Transverse colon (tissue), 4 donors: ENCODE measurements around the gene SH3GL3. TPM values are rescaled to one million over a fixed set of nuclear protein-coding genes. Genes with fewer than 3 reads are reported as not detected.

ENCODE experiments used
- DNase-seq: peaks from one replicate; pipeline ENCODE4 v3.0.0-alpha.2; 2019
- H3K27ac ChIP-seq, 4 donors: fragments of 200-600 bp; sonication (generic); 2 replicates each; pipeline ENCODE4 v1.5.1; 2016 to 2018; ENCODE audit warnings: inconsistent platforms in 4 of 4
- H3K27me3 ChIP-seq: fragments of 200-600 bp; sonication (generic); 2 replicates; pipeline ENCODE4 v1.5.1; 2017; ENCODE audit warnings: inconsistent platforms
- H3K36me3 ChIP-seq, 4 donors: fragments of 200-600 bp; sonication (generic); 2 replicates each; pipeline ENCODE4 v1.5.1; 2017 to 2019; ENCODE audit warnings: inconsistent platforms in 4 of 4
- H3K4me1 ChIP-seq, 4 donors: fragments of 200-600 bp; sonication (generic); 2 replicates each; pipeline ENCODE4 v1.5.1; 2017 to 2020; ENCODE audit warnings: inconsistent platforms in 4 of 4
- H3K4me3 ChIP-seq, 4 donors: fragments of 200-600 bp; sonication (generic); 1 replicate in 1 of 4; 2 replicates in 3 of 4; pipeline versions ENCODE4 v1.5.1 to v1.6.1; 2017 to 2019; ENCODE audit warnings: inconsistent platforms in 4 of 4
- H3K9me3 ChIP-seq, 2 donors: fragments of 200-600 bp; sonication (generic); 2 replicates each; pipeline ENCODE4 v1.5.1; 2017 to 2019; ENCODE audit warnings: inconsistent platforms in 2 of 2
- EP300 ChIP-seq: sonication (generic); formaldehyde crosslinking; IDR thresholded peaks from one replicate; pipeline ENCODE4 v1.6.1; 2017; ENCODE audit warnings: antibody characterized with exemption, low read depth
- POLR2A ChIP-seq: fragments of 450-650 bp; IDR thresholded peaks from one replicate; pipeline ENCODE4 v1.6.1; 2016; ENCODE audit warnings: antibody characterized with exemption, mild to moderate bottlenecking, moderate library complexity
- POLR2AphosphoS5 ChIP-seq, 3 donors: sonication (generic); formaldehyde crosslinking; IDR thresholded peaks; one replicate each; pipeline ENCODE4 v1.6.1; 2016; ENCODE audit warnings: antibody characterized with exemption in 3 of 3
- WGBS, 2 donors: methylation state at CpG; one replicate each; pipeline ENCODE4 v1.1.5; 2018; ENCODE audit warnings: low coverage in 1 of 2; 5-methylcytosine and 5-hydroxymethylcytosine counted together
- in situ Hi-C, 4 donors: fragments of 200-750 bp; cut with MboI; loops; one replicate each; pipeline versions ENCODE4 v1.15.0 to v1.15.1; 2017; ENCODE audit warnings: low sequenced_read_pairs in 3 of 4, low pct_ligation_motif_present in 1 of 4, low pct_unique_long_range_greater_than_20kb in 1 of 4
- intact Hi-C: fragments of 100-400 bp; cut with DNase I; formaldehyde crosslinking; loops from one replicate; pipeline ENCODE4 v1.15.1; 2023; ENCODE audit warnings: low total_unique reads
- total RNA-seq, 4 donors: library from RNA; depleted of rRNA; stranded (reverse); fragments of >200 nt; gene quantifications; one replicate each; pipeline ENCODE4 v1.1.0, GENCODE V29; 2016
- TF ChIP-seq, protein P1 (sequence below), 5 experiments: fragments of 200-600 bp in 3 of 5; fragments of 450-650 bp in 2 of 5; sonication (generic) in 3 of 5; IDR thresholded peaks; 1 replicate in 2 of 5; 2 replicates in 3 of 5; pipeline ENCODE4 v1.5.1; 2016 to 2017; ENCODE audit warnings: antibody characterized with exemption in 5 of 5, inconsistent platforms in 3 of 5, mild to moderate bottlenecking in 2 of 5, moderate library complexity in 1 of 5

SH3GL3 gene
- total RNA-seq, 4 donors from 2014 or later = not detected

DNA sequence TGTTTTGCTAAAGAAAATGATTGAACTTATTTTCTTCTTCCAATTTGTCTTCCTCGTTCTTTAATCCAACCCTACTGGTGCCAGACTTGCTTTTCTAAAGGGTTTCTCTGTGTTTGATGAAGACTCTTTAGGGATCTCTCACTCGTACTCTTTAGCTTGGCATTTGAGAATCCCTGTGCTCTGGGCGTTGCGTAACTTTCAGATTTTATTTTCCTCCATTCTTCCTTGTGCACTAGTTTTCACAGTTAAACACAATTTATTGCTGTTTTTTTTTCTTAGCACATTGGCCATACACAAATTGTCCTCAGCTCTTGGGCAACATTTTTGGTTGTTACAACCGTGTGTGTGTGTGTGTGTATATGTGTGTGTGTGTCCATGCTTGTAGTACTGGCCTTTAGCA lies 111.0 kb downstream of the SH3GL3 start:
- DNase-seq = no peak
- Histone ChIP-seq H3K36me3 (no peaks in the 10 kb centered on the region), H3K27me3 (peaks cover 5% of the 10 kb centered on the region), H3K4me1 (peaks cover 0 to 3% (median 0%) of the 10 kb centered on the region in 4 donors), H3K9me3 (no peaks in the 10 kb centered on the region), H3K27ac (no peak overlapping the region), H3K4me3 (no peak overlapping the region)
- 51 to 60% methylated on average over 1 to 5 of the region's 5 CpGs for WGBS, 2 donors
- in situ Hi-C loops (loop anchor here in 2 of 4 donors (25.0 kb wide), 2 partner anchors 296 to 479 kb away; no protein-coding TSS in a partner anchor), intact Hi-C loops (loop anchor here (2.0 to 10.0 kb wide), 2 partner anchors 111 to 303 kb away; partner anchors contain the start of gene SH3GL3)
- TF ChIP-seq, protein P1, sequence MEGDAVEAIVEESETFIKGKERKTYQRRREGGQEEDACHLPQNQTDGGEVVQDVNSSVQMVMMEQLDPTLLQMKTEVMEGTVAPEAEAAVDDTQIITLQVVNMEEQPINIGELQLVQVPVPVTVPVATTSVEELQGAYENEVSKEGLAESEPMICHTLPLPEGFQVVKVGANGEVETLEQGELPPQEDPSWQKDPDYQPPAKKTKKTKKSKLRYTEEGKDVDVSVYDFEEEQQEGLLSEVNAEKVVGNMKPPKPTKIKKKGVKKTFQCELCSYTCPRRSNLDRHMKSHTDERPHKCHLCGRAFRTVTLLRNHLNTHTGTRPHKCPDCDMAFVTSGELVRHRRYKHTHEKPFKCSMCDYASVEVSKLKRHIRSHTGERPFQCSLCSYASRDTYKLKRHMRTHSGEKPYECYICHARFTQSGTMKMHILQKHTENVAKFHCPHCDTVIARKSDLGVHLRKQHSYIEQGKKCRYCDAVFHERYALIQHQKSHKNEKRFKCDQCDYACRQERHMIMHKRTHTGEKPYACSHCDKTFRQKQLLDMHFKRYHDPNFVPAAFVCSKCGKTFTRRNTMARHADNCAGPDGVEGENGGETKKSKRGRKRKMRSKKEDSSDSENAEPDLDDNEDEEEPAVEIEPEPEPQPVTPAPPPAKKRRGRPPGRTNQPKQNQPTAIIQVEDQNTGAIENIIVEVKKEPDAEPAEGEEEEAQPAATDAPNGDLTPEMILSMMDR (IDR thresholded peaks at IDR 0.05) = no peak
- TF ChIP-seq POLR2AphosphoS5 (IDR thresholded peaks at IDR 0.05) = no peak
- TF ChIP-seq POLR2A = no peak
- no peak for TF ChIP-seq EP300

DNA sequence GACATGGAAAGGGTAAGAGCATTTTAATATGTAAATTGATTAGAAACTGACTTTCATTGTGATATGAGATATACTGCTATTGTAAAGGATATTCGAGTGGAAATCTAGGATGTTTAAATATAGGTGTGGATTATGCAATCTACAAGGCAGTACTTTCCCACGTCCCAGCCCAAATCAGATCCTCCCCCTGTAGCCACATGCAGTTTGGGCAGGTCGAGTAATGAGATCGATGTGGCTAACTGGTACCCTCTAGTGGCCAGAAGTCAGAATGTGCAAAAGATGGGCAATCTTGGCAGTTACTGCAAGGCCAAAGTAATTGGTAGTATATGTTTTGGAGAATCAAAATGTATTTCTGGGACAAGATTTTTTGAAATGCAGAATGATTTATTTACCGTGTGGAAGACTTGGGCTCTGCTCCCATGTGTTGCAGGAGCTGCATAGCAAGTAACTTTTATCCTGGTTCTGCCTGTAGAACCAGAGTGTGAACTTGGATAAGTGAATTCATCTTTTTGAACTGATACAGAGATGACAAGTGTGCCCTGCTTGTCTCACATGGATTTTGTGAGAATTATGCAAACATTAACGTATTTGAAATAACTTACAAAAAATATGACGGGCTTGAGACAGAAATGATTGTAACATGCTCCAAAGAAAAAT lies 112.3 kb downstream of the SH3GL3 start:
- intact Hi-C loops = loop anchor here (2.0 to 10.0 kb wide), 2 partner anchors 113 to 305 kb away; partner anchors contain the start of gene SH3GL3
- Histone ChIP-seq H3K27ac (no peak overlapping the region), H3K4me1 (peaks cover 0 to 3% (median 0%) of the 10 kb centered on the region in 4 donors), H3K9me3 (no peaks in the 10 kb centered on the region), H3K4me3 (no peak overlapping the region), H3K36me3 (no peaks in the 10 kb centered on the region), H3K27me3 (peaks cover 2% of the 10 kb centered on the region)
- TF ChIP-seq, protein P1 (IDR thresholded peaks at IDR 0.05) = peak; percentile 57 to 81 (median 70)
- TF ChIP-seq EP300 (no peak), POLR2AphosphoS5 (IDR thresholded peaks at IDR 0.05) (no peak), POLR2A (no peak)
- 7 to 8% methylated on average over 3 to 7 of the region's 7 CpGs for WGBS, 2 donors
- peak; percentile 30 for DNase-seq
- in situ Hi-C loops = loop anchor here in 2 of 4 donors (25.0 kb wide), 2 partner anchors 297 to 478 kb away; no protein-coding TSS in a partner anchor

DNA sequence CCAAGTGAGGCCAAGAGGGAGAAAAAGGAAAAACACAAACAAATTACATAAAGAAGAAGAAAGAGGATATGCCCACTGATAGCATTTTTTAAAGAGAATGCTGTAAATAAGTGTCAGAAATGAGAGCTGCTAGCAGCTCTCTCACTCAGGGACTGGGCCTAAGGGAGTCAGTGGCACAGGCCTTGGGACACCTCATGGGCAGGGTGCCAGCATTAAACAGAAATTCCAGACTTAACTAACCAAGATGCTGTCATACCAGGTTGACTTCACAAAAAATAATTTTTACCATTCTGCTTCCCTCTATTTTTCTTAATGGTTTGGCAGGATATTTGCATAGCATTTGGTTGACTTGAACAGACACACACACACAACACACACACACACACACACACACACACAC lies 114.5 kb downstream of the SH3GL3 start:
- H3K27ac ChIP-seq = no peak overlapping the region
- H3K27me3 ChIP-seq = no peaks in the 10 kb centered on the region
- no peak for DNase-seq
- no peaks in the 10 kb centered on the region for H3K36me3 ChIP-seq
- in situ Hi-C loops = loop anchor here (10.0 to 25.0 kb wide), 5 partner anchors 127 to 476 kb away; no protein-coding TSS in a partner anchor
- intact Hi-C loops = no loop called here
- TF ChIP-seq EP300 (no peak), POLR2A (no peak), POLR2AphosphoS5 (IDR thresholded peaks at IDR 0.05) (no peak)
- TF ChIP-seq, protein P1 (IDR thresholded peaks at IDR 0.05) = no peak
- H3K9me3 ChIP-seq = no peaks in the 10 kb centered on the region
- peaks cover 0 to 3% (median 0%) of the 10 kb centered on the region in 4 donors for H3K4me1 ChIP-seq
- no peak overlapping the region for H3K4me3 ChIP-seq

DNA sequence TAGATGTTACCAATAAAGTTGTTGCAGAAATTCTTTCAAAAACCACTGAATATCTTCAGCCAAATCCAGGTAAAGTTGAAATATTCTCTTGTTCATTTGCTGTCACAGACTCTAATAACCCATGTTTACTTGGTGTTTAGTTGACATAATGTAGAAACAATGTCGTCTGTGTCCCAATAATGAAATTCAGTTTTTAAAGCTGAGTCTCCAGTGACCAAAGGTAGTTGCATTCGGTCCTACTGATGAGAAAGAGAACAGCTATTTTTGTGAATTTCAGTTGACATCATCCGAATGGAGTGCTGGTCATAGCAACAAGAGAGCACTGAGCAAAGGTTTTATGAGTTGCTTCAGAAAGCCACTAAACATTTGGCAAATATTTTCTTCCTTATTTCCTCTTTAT lies 118.0 kb downstream of the SH3GL3 start:
- in situ Hi-C loops = loop anchor here (10.0 to 25.0 kb wide), 5 partner anchors 130 to 472 kb away; no protein-coding TSS in a partner anchor
- 41 to 45% methylated on average over 3 of the region's 3 CpGs for WGBS, 2 donors
- intact Hi-C loops = no loop called here
- TF ChIP-seq, protein P1 (IDR thresholded peaks at IDR 0.05) = no peak
- TF ChIP-seq EP300 = no peak
- TF ChIP-seq POLR2AphosphoS5 (IDR thresholded peaks at IDR 0.05) = no peak
- TF ChIP-seq POLR2A = no peak
- H3K27ac ChIP-seq = no peak overlapping the region
- H3K4me3 ChIP-seq = no peak overlapping the region
- no peaks in the 10 kb centered on the region for H3K4me1 ChIP-seq
- no peaks in the 10 kb centered on the region for H3K36me3 ChIP-seq
- no peaks in the 10 kb centered on the region for H3K9me3 ChIP-seq
- no peaks in the 10 kb centered on the region for H3K27me3 ChIP-seq
- no peak for DNase-seq
